Measurements from ENCODE around the gene CSE1L.
A peak's percentile ranks its signal among the peaks of the same experiment; 100 is the strongest.
"Not testable (repeated sequence)": the region's sequence is repeated elsewhere in the genome, so short reads cannot be mapped to it uniquely, and the experiment has no call there.

Gene CSE1L

DNA sequence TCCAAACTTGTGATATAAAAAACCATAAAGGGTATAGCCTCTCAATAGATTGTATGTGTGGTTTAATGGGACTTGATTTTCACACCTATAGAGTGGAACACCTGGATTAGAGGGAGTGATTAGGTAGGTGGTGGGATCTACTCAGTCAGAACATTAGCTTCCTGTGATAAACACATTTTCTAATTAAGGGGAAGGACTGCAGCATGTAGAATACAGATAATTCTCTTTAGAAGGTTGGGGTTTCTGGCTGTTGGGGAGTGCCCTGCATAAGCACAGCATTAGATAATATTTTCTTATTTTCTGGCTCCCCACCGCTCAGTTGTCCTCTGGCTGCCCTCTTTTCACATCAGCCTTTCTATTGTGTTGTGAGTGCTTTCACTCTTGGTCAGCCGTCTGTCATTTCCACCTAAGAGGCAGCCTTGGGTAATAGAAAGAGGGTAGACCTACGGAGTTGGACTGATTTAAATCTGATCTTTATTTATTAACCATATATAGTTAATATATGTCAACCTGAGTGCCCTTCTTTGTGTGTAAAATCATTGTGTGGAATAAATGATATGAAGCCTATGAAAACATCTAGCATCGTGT lies 8.0 kb downstream of the CSE1L start:
- Mint-ChIP-seq H3K4me3 (no peak overlapping the region), H3K9me3 (no peaks in the 10 kb centered on the region), H3K27ac (peak overlapping the region in 1 of 3 experiments; percentile 19), H3K4me1 (peaks cover 6% of the 10 kb centered on the region), H3K36me3 (ENCODE audit: low read depth) (peaks cover 25% of the 10 kb centered on the region), H3K27me3 (ENCODE audit: low read depth) (no peaks in the 10 kb centered on the region)
- TF ChIP-seq, protein P1, sequence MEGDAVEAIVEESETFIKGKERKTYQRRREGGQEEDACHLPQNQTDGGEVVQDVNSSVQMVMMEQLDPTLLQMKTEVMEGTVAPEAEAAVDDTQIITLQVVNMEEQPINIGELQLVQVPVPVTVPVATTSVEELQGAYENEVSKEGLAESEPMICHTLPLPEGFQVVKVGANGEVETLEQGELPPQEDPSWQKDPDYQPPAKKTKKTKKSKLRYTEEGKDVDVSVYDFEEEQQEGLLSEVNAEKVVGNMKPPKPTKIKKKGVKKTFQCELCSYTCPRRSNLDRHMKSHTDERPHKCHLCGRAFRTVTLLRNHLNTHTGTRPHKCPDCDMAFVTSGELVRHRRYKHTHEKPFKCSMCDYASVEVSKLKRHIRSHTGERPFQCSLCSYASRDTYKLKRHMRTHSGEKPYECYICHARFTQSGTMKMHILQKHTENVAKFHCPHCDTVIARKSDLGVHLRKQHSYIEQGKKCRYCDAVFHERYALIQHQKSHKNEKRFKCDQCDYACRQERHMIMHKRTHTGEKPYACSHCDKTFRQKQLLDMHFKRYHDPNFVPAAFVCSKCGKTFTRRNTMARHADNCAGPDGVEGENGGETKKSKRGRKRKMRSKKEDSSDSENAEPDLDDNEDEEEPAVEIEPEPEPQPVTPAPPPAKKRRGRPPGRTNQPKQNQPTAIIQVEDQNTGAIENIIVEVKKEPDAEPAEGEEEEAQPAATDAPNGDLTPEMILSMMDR (IDR thresholded peaks at IDR 0.05; ENCODE audit: unreplicated experiment in 3 of 3): no peak

DNA sequence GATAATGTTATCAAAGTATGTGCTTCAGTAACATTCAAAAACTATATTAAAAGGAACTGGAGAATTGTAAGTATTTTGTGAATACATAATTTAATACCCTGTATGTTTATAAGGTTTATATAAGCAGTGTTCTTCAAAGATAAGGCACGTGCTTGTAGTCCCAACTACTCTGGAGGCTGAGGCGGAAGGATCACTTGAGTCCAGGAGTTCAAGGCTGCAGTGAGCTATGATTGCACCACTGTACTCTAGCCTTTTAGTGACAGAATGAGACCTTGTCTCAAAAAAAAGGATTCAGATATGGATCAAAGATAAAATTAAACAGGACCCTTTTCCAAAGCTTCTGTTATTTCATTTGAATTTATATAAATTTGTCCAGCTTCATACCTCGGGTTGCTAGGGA lies 17.2 kb downstream of the CSE1L start:
- no peak overlapping the region for H3K27ac Mint-ChIP-seq
- no peaks in the 10 kb centered on the region for H3K4me1 Mint-ChIP-seq
- peaks cover 46% of the 10 kb centered on the region for H3K36me3 Mint-ChIP-seq (ENCODE audit: low read depth)
- no peak overlapping the region for H3K4me3 Mint-ChIP-seq
- TF ChIP-seq, protein P1 (IDR thresholded peaks at IDR 0.05; ENCODE audit: unreplicated experiment in 3 of 3): no peak
- H3K9me3 Mint-ChIP-seq: no peaks in the 10 kb centered on the region
- H3K27me3 Mint-ChIP-seq (ENCODE audit: low read depth): no peaks in the 10 kb centered on the region

DNA sequence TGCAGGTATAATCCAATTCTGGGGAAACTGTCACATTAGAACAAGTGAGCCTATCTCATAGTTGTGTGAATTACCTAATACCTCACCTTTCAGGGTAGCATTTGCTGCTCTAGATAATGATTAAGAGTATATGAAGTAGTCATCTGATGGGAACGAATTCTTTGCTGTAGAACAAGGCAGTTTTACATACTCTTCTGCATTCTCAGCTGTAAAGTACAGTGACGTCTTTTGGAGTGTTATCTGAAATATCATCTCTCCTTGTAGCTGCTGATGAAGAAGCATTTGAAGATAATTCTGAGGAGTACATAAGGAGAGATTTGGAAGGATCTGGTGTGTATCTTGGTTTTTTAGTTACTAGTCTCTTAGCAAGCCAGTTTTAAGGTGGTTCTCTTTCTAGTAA lies 28.4 kb downstream of the CSE1L start:
- Mint-ChIP-seq H3K27ac (no peak overlapping the region), H3K4me1 (no peaks in the 10 kb centered on the region), H3K9me3 (no peaks in the 10 kb centered on the region), H3K4me3 (no peak overlapping the region), H3K27me3 (ENCODE audit: low read depth) (no peaks in the 10 kb centered on the region), H3K36me3 (ENCODE audit: low read depth) (peaks cover 61% of the 10 kb centered on the region)
- TF ChIP-seq, protein P1 (IDR thresholded peaks at IDR 0.05; ENCODE audit: unreplicated experiment in 3 of 3): no peak

DNA sequence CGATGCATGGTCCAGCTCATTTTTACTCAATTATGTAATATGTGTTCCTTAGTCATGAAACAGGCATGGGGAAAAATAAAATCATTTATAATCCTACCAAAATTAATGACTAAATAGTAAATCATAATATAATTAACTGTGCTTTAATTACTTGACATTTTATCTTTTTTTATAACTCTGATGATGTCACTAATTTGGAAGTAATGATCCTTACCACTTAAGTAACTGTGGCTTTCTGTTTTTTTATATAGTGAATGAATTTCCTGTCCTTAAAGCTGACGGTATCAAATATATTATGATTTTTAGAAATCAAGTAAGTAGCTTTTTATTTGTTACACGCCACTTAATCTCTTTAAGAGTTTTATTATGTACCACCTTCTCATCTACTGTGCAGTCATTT lies 32.2 kb downstream of the CSE1L start:
- H3K36me3 Mint-ChIP-seq (ENCODE audit: low read depth): peaks cover 74% of the 10 kb centered on the region
- no peaks in the 10 kb centered on the region for H3K27me3 Mint-ChIP-seq (ENCODE audit: low read depth)
- no peaks in the 10 kb centered on the region for H3K9me3 Mint-ChIP-seq
- no peak overlapping the region for H3K27ac Mint-ChIP-seq
- TF ChIP-seq, protein P1 (IDR thresholded peaks at IDR 0.05; ENCODE audit: unreplicated experiment in 3 of 3): no peak
- no peak overlapping the region for H3K4me3 Mint-ChIP-seq
- H3K4me1 Mint-ChIP-seq: no peaks in the 10 kb centered on the region

DNA sequence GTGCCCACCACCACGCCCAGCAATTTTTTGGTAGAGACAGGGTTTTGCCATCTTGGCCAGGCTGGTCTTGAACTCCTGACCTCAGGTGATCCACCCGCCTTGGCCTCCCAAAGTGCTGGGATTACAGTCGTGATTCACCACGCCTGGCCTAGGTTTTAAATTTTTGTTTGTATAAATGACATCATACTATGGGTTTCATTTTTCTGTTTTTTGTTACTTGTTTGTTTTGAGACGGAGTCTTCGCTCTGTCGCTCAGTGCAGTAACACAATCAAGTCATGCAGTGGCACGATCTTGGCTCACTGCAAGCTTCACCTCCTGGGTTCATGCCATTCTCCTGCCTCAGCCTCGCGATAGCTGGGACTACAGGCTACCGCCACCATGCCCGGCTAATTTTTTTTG lies 36.2 kb downstream of the CSE1L start:
- H3K4me3 Mint-ChIP-seq; H3K9me3 Mint-ChIP-seq; H3K27me3 Mint-ChIP-seq (ENCODE audit: low read depth); H3K27ac Mint-ChIP-seq; H3K4me1 Mint-ChIP-seq: not testable (repeated sequence)
- peaks cover 75% of the 10 kb centered on the region for H3K36me3 Mint-ChIP-seq (ENCODE audit: low read depth)

DNA sequence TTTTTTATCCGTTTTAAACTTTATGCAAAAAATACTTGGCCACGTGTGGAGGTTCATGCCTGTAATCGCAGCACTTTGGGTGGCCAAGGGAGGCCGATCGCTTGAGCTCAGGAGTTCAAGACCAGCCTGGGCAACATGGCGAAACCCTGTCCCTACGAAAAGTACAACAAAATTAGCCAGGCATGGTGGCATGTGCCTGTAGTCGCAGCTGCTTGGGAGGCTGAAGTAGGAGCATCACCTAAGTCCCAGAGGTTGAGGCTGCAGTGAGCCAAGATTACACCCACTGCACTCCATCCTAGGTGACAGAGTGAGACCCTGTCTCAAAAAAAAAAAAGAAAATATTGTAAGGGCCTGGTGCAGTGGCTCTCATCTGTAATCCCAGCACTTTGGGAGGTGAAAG lies 45.0 kb downstream of the CSE1L start:
- Mint-ChIP-seq H3K36me3 (ENCODE audit: low read depth) (peaks cover 83% of the 10 kb centered on the region), H3K27ac (no peak overlapping the region), H3K4me3 (no peak overlapping the region), H3K4me1 (no peaks in the 10 kb centered on the region), H3K9me3 (no peaks in the 10 kb centered on the region), H3K27me3 (ENCODE audit: low read depth) (no peaks in the 10 kb centered on the region)
- TF ChIP-seq, protein P1 (IDR thresholded peaks at IDR 0.05; ENCODE audit: unreplicated experiment in 3 of 3): no peak
